ENCODE results near the gene EIF3A. TPM values are rescaled to one million over a fixed set of nuclear protein-coding genes. Genes with fewer than 3 reads are reported as not detected.

Gene EIF3A
- total RNA-seq, 2 donors from 2014 or later, result 124 to 127 TPM

DNA sequence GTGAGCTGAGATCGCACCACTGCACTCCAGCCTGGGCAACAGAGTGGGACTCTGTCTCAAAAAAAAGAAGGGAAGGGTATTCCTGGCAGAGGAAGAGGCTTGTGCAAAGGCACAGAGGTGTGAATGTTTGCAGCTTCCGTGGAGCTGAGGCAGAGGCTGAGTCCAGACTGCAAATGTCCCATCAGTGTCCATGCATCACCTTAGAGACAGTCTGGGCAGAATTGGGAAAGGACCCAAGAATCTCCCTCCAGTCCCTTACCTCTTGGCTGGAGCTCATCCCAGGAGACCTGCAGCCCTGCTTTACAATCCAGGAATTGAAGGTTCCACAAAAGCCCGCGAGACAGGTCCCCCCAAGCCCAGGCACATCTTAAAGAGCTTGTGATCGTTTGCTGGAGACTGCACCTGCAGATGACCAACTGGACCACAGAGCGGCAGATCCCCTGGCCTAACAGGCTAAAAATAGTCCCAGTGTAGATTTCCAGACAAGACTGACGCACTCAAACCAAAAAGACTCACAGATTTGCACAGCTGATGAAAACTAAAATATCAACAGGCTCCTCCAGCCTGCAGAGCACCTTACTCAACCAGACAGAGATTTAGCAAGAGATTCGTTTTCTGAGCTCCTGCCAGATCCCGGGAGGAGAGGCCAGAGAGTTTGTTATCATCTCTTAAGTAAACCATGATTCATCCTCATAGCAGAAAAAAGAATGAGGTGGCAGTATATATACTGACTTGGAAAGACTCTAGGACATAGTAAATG is 74.0 kb downstream of the EIF3A start:
- intact Hi-C loops (cut with DNase I), result no loop called here
- TF ChIP-seq CTCF (IDR thresholded peaks at IDR 0.05), result no peak
- H3K27ac ChIP-seq, result no peak overlapping the region
- DNase-seq, result peak; percentile 42
- no peaks in the 10 kb centered on the region for H3K9me3 ChIP-seq
- H3K4me1 ChIP-seq, result no peaks in the 10 kb centered on the region
- H3K36me3 ChIP-seq, result no peaks in the 10 kb centered on the region
- H3K9ac ChIP-seq (ENCODE audit: low read depth in 2 of 2, low read length in 2 of 2), result no peak overlapping the region
- no peak overlapping the region for H3K4me3 ChIP-seq
- H3K27me3 ChIP-seq, result no peaks in the 10 kb centered on the region

GRCh38 chr10:119005362-119006043 is 75.1 kb downstream of the EIF3A start:
- H3K36me3 ChIP-seq, result no peaks in the 10 kb centered on the region
- H3K4me1 ChIP-seq, result no peaks in the 10 kb centered on the region
- no peak overlapping the region for H3K9ac ChIP-seq (ENCODE audit: low read depth in 2 of 2, low read length in 2 of 2)
- intact Hi-C loops (cut with DNase I), result no loop called here
- H3K4me3 ChIP-seq, result no peak overlapping the region
- TF ChIP-seq CTCF (IDR thresholded peaks at IDR 0.05), result no peak
- H3K27ac ChIP-seq, result no peak overlapping the region
- no peak for DNase-seq
- H3K27me3 ChIP-seq, result no peaks in the 10 kb centered on the region
- H3K9me3 ChIP-seq, result no peaks in the 10 kb centered on the region

DNA sequence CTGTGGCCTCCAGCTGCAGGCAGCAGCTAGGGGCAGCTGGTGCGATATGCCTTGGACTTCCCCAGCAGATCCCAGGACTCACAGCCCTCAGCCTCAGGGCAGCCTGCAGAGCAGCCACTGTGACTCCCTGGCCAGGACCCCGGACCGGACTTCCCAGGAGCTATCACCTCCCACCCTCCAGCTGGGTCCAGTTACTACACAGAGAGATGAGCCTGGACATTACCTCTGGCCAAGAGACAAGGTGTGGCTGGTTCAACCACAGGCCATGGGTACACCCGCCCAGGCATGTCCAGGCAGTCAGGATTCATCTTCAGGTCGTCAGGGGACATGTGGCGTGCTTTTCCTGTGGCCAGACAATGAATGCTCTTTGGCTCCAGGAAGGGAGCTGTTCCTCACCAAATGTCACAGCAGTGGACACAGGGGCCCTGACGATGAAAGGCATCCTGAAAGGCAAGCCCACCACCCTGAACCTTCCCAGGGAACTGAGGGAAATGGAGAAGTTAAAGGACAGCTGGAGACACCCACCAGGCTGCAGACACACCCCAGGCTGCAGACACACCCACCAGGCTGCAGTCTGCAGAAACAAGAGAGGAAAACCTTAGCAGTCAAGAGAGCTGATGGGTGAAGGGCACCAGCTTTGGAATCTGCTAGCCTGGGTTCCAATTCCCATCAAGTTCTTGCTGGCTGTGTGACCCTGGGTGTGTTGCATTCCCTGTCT is 76.9 kb downstream of the EIF3A start:
- no peaks in the 10 kb centered on the region for H3K36me3 ChIP-seq
- no peak overlapping the region for H3K27ac ChIP-seq
- no peak overlapping the region for H3K9ac ChIP-seq (ENCODE audit: low read depth in 2 of 2, low read length in 2 of 2)
- no peaks in the 10 kb centered on the region for H3K27me3 ChIP-seq
- no peak for DNase-seq
- H3K4me1 ChIP-seq, result no peaks in the 10 kb centered on the region
- intact Hi-C loops (cut with DNase I), result no loop called here
- no peak overlapping the region for H3K4me3 ChIP-seq
- no peaks in the 10 kb centered on the region for H3K9me3 ChIP-seq
- no peak for TF ChIP-seq CTCF (IDR thresholded peaks at IDR 0.05)

- no peak for DNase-seq
- intact Hi-C loops (cut with DNase I), result no loop called here
Observed at GRCh38 chr10:119001717-119002500, 78.7 kb downstream of the EIF3A start.

More at GRCh38 chr10:119001717-119002500, 78.7 kb downstream of the EIF3A start:
- no peak overlapping the region for H3K4me3 ChIP-seq
- TF ChIP-seq CTCF (IDR thresholded peaks at IDR 0.05), result no peak
- no peaks in the 10 kb centered on the region for H3K4me1 ChIP-seq
- no peaks in the 10 kb centered on the region for H3K9me3 ChIP-seq
- H3K36me3 ChIP-seq, result no peaks in the 10 kb centered on the region
- no peak overlapping the region for H3K9ac ChIP-seq (ENCODE audit: low read depth in 2 of 2, low read length in 2 of 2)
- H3K27ac ChIP-seq, result no peak overlapping the region
- no peaks in the 10 kb centered on the region for H3K27me3 ChIP-seq

Data from colonic mucosa (tissue), 4 donors.